Activated T-cell treated with anti-CD3 and anti-CD28 coated beads for 48 hours (primary cell): ENCODE results near the gene PHETA1.
"Not testable (repeated sequence)": the region's sequence is repeated elsewhere in the genome, so short reads cannot be mapped to it uniquely, and the experiment has no call there.

ENCODE experiments used
- DNase-seq: peaks from one replicate; pipeline ENCODE4 v3.0.0-alpha.2; 2020; ENCODE audit warnings: low read depth

Gene PHETA1

DNA sequence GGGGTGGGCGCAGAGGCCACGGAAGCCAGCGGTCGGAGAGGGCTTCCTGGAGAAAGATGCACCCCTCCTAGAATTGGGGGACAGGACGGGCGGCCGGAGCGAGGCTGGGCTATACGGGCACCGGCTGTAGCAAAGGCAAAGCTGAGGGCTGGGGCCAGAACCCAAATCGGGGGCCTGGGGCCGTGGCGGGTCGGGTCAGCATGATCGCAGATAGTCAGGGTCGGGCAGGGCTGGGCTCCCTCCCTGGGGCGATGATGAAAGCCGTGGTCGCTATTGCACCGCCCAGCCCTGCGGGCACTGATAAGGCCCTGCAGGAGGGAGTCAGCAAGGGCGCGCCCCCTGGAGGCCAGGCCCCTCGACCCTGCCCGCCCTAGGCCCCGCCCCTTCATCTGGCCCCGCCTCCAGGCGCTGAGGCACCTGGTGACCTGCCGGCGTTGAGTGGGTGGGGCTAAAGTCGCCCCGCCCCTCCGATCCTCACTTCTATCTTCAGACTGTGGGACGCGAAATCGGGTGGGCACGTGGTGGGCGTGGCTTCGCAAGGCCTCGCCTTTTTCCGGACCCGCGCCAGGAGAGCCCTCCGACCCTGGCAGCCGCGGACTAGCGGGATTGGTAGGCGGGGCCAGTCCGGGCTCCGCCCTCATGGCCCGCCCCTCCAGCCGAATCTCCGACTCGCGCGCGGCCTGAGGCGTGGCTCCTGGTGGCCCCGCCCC lies 36.4 kb upstream of the PHETA1 start:
- DNase-seq = peak; percentile 100

DNA sequence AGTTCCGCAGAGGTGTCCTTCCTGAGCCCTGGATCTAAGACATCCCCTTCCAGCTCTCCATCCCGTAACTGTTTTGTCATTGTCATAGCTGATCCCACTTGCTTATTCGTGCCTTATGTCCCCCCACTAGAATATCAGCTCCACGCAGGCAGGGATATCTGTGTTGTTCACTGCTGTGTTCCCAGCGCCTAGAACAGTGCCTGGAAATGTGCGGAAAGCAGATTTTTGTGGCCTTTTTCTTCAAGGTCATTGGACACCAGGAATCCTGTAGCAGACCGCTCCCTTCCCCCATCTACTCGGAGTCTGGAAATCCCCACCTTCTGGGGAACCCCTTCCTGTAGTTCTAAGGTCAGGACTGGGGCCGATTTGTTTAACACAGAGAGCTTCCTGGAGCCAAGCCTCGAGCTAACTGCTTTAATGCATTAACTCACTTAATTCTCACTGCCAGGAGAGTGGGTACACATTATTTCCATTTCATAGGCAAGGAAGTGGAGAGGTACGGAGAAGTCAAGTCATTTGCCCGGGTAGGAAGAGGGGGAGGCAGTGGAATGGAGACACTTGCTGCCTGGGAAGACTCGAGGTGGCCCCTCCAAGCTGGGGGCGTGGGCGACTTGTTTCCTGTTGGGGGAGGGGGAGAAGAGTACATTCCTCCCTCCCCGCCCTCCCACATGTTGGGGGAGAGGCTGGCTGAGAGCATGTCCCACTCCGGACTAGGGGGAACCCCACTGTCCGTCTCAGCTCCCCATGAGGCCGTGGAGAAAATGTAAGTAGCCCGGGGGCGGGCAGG lies 35.7 kb upstream of the PHETA1 start:
- DNase-seq = peak; percentile 71

DNA sequence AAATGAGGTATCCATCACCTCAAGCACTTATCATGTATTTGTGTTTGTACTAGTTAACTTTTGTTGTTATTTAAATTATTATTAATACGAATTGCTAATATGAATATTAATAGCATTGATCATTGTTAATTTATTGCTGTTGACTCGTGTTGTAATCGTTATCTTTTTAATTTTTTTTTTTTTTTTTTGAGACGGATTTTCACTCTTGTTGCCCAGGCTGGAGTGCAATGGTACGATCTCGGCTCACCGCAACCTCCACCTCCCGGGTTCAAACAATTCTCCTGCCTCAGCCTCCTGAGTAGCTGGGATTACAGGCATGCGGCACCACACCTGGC lies 33.6 kb upstream of the PHETA1 start:
- not testable (repeated sequence) for DNase-seq

DNA sequence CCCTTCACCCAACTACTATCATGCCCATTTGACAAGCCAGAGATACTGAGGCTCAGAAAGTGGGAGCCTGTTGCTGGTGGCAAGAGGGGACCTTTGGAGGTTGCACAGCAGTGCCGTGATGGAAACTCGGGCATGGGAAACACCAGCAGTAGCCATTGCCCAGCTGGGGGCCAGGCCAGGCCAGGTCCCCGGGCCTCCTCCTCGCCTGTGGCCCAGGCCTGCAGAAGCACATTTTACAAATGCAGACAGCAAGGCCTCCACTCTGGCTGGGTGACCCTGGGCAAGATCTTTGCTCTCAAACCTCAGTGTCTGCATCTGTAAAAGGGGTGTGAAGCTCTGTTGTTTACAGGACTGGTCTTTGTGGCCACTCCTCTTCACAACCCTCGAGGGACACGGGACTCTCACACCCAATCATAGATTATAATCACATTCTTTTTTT lies 32.3 kb upstream of the PHETA1 start:
- DNase-seq = no peak

DNA sequence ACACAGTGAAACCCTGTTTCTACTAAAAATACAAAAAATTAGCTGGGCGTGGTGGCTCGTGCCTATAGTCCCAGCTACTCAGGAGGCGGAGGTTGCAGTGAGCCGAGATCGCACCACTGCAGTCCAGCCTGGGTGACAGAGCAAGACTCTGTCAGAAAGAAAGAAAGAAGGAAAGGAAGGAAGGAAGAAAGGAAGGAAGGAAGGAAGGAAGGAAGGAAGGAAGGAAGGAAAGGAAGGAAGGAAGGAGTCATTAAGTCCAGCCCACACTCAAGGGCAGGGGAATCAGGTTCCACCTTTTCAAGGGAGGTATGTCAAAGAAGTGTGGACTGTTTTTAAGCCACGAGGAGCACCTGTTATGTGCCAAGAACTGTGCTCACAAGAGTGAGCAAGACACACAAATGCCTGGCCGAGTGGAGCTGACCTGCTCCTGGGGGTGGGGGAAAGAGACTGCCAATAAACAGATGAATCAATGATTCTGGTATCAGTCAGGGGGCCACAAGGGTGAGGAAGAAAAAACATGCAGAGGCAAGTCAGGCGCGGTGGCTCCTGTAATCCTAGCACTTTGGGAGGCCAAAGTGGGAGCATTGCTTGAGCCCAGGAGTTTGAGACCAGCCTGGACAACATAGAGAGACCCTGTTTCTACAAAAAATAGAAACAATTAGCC lies 31.0 kb upstream of the PHETA1 start:
- not testable (repeated sequence) for DNase-seq

DNA sequence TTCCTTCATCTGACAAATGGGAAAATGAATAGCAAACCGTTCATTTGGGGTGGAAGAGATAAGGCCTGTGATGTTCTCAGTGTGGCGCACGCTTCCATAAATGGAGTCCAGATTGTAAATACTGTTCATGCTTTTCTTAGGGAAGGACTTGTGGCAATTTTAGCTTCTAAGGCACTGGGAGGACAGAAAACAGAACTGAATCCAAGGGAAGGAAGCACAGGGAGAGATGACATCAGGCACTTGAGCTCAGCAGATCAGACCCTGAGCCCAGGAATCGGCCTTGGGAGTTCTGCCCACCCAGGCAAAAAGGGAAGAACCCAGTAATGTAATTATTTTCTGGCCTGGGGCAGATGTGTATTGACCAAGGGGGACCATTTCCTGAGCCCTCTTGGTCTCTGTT lies 29.6 kb upstream of the PHETA1 start:
- DNase-seq = no peak

DNA sequence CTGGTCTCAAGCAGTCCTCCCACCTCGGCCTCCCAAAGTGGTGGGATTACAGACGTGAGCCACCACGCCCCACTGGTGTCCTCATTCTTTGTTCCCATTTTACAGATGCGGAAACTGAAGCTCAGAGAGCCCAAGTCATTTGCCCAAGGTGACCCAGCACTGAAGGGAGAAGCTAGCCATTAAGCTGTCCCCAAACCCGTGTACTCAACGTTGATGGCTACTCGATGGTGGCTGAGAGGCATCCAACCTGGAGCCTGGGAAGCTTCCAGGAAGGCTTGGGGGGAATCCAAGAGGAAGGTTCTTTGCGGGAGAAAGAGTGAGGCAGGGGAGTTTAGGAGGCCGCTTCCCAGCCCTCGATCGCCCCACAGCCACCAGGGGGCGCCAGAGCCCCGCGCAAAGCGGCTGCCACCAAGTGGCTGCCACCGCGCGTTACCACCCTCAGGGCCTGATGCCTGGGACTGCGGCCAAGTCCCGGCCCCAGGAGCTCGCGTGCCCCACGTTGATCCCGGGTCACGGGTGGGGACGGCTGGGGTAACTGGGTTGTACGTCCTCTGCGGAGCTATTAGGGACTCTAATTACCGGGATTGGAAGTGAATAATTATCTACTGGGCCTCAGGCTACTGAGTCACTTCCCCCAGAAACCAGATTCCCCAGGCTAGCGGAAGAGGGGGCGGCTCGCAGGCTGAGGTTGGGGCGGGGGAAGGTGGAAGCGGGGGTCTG lies 28.0 kb upstream of the PHETA1 start:
- DNase-seq = peak; percentile 85

DNA sequence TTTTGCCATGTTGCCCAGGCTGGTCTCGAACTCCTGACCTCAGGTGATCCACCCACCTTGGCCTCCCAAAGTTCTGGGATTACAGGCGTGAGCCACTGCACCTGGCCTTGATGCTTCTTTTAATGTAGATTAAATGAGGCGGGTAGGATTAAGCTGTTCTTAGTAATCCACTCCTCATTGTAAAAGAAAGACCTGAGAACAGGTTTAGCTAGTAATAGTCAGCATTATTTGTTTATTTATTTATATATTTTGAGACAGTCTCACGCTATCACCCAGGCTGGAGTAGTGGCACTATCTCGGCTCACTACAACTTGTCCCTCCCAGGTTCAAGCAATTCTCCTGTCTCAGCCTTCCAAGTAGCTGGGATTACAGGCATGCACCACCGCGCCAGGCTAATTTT lies 27.4 kb upstream of the PHETA1 start:
- not testable (repeated sequence) for DNase-seq

DNA sequence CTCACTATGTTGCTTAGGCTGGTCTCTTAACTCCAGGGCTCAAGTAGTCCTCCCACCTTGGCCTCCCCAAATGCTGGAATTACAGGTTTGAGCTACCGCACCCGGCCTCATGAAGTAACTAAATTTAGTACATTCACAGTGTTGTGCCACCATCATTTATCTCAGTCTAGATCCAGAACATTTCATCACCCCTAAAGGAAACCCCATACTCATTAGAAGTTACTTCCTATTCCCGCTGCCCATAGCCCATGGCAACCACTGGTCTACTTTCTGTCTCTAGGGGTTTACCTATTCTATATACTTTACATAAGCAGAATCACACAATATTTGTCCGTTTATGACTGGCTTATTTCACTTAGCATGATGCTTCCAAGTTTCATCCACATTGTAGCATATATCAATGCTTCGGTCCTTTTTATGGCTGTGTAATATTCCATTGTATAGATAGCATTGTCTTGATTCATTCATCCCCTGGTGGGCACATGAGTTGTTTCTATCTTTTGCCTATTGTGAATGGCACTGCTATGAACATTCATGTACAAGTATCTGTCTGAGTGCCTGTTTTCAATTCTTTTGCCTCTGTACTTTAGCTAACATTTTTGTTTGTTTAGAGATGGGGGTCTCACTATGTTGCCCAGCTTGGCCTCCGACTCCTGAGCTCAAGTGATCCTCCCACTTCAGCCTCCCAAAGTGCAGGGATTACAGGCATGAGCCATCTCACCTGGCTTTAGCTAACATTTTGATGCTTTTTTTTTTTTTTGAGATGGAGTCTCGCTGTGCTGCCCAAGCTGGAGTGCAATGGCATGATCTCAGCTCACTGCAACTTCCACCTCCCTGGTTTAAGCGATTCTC lies 26.7 kb upstream of the PHETA1 start:
- DNase-seq = no peak

DNA sequence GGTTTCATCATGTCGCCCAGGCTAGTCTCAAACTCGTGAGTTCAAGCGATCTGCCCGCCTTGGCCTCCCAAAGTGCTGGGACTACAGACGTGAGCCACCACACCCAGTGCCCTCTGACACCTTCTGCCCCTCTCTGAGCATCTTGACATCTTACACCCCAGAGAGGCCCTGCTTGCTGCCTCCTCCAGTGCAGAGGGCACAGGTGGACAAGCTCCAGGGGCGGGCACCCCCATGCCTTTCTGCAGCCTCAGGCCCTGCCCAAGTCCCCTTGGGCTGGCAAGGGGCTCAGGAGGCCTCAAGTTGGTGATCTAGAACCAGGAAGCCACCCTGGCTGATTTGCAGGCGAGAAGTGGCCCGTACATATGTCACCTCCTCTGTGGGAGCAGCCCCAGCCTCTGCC lies 25.6 kb upstream of the PHETA1 start:
- DNase-seq = no peak

DNA sequence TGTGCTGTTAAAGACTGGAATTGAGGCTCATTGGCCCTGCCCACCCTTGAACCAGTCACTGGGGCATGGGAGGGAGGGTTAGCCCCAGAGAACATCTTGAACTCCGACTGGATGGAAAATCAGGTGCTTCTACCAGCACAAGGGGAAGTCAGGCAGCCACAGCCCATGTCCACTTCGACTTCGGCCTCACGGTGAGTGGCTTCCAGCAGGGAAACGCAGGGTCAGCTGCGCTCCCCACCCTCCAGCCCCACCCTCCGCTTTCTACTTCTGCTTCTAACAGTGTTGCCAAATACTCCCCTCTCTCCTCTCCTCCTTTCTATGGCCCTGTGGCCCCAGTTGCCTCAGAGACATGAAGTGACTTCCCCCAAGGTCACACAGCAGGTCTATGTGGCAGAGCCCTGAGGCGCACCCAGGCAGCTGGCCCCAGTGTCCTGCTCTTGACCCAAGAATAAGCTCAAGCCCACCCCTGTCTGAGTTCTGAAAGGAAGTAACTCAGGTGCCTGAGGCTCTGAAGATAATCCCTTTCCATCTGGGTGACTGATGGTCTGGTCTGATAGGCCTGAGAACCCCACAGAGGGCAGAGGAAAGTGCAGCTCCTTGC lies 24.9 kb upstream of the PHETA1 start:
- no peak for DNase-seq

DNA sequence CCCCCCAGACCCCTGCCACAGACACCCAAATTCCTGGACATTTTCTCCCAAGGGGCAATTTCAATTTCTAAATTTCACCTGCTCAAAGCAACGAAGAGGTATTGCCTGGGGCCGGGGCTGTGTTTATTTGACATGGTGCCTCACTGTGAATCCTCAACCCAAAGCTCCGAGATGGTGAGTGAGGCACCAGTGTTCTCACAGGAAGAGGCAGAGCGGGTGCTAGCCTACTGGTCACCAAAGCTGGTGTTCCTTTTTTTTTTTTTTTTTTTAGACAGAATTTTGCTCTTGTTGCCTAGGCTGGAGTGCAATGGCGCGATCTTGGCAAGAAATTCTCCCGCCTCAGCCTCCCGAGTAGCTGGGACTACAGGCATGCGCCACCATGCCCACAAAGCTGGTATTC lies 22.0 kb upstream of the PHETA1 start:
- no peak for DNase-seq

DNA sequence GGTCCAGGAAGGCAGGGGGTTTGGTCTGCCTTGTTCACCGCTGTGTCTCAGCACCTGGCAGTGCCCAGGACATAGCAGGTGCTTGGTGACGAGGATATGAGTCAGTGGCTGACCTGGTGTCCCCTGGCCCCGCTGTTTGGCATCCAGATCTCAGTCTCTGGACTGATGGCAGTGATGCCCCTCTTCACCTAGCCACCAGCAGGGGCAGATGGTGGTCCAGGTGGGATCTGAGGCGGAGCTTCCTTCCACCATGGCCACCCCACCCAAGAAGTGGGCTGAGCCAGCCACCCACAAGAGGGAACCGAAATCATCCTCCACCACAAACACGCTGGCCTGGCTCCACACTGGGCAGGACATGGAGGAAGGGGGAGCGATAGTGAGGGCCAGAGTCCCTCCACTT lies 20.7 kb upstream of the PHETA1 start:
- DNase-seq = no peak

DNA sequence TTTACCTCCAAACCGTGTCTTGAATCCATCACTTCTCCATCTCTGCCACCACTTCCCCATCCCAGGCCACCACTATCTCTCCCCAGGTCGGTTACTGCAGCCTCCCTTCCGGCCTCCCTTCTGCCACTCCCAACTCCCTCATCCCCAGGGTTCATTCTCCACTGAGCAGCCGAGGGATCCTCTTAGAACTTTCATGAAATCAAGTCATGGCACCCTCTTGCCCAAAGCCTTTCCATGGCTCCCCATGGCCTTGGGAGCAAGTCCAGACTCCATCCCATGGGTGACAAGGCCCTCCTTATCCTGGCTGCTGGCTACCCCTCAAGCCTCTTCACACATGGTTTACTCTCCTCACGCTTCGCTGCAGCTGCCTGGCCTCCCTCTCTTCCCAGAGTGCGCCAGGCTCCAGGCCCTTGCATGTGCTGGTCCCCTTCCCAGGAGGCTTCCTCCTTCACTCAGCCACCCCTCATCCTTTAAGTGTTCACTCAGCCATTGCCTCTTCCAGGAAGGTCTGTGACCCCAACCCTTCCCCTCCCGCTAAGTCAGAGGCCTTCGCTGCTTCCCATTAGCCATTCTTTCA lies 18.9 kb upstream of the PHETA1 start:
- no peak for DNase-seq

DNA sequence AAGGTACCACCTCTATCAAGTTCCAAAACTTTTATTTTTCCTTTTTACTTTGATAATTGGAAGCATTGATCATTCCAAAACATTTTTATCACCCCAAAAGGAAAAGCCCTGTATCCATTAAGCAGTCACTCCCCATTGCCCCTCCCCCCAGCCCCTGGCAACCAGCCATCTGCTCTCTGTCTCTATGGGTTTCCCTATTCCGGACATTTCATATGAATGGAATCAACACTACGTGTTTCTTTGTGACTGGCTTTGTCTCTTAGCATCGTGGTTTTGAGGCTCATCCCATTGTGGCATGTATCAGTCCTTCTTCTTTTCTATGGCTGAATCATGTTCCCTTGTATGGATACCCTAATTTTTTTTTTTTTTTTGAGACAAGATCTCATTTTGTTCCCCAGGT lies 18.0 kb upstream of the PHETA1 start:
- no peak for DNase-seq

DNA sequence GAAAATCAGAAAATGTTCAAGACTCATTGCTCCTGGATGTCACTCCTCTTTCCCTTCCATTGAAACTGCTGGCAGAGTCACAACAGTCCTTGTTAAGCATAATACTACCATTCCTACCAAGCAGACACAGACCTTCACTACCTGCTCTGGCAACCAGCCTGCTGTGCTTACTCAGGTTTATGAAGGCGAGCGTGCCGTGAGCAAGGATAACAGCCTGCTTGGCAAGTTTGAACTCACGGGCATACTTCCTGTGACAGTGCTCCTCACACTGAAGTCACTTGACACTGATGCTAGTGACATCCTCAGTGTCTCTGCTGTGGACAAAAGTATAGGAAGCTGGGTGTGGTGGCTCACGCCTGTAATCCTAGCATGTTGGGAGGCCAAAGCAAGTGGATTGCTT lies 15.7 kb upstream of the PHETA1 start:
- DNase-seq = no peak

DNA sequence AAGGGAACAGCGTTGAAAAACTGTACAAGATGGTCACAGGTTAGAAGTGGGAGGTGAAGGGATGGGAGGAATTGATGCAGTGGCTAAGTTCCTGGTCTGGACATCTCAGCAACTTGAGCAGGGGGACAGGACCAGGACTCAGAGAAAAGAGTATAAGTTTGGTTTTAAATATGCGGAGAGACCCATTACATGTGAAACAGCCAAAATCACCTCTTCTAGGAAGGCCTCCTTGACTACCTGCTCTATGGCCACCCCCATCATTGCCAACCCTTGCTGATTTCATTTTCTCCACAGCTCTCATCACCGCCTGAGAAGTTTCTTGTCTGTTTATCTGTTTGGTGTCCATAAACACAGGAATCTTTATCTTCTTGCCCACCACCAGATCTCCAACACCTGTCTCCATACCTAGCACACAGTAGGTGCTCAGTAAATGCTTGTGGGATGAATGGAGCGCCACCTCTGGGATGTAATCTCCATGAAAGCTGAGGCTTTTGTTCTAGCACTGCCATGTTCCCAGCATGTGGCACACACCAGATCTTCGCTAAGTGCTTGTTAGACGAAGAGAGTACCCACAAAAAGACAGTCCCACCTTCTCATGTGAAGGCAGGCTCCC lies 11.2 kb upstream of the PHETA1 start:
- no peak for DNase-seq

DNA sequence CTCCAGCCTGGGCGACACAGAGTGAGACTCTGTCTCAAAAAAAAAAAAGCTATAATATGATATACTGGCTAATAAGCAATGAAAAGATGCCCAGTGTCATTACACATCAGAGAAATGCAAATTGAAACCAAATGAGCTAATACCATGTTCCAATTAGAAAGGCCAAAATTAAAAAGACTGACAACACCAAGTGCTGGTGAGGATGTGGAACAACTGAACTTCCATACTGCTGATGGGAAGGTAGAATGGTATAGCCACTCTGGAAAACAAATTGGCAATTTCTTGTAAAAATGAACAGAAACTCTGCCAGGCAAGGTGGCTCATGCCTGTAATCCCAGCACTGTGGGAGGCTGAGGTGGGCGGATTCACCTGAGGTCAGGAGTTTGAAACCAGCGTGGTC lies 8.5 kb upstream of the PHETA1 start:
- no peak for DNase-seq

DNA sequence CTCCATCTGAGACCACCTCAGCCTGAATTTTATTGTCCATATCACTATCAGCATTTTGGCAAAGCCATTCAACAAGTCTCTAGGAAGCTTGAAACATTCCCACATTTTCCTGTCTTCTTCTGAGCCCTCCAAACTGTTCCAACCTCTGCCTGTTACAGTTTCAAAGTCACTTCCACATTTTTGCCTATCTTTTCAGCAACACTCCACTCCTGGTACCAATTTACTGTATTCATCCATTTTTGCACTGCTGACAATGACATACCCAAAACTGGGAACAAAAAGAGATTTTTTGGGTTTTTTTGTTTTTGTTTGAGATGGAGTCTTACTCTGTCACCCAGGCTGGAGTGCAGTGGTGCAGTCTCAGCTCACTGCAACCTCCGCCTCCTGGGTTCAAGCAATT lies 4.3 kb upstream of the PHETA1 start:
- not testable (repeated sequence) for DNase-seq

DNA sequence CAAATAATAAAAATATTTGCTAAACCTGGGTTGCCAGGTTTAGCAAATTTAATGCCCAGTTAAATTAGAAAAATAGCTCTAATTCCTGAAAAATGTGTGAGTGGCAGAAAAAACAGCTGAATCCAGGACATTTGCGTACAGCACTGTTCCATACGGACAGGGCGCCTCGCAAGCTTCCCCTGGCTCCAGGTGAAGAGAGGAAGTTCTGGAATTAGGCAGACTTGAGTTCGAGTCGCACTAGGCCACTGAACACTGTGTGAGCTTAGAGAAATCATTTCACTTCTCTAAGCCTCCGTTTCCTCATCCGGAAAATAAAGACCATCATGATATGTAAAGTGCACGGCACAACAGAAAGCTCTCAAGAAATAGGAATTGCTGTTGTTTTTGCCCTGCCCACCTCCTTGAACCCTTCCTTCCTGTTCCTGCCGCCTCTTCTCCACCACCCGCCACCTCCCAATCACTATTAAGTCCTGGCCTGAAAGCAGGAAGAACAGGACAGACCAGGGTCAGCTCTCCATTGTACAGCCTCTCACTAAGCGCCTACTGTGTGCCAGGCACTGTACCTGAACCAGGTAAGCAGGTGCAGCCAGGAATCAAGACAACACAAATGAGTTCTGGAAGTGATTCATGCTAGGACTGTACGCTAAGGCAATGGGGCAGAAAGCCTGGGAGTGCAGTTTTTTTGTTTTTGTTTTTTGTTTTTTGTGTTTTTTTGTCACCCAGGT lies 763 bp upstream of the PHETA1 start:
- no peak for DNase-seq
